ENCODE results near the gene DUSP28. TPM values are rescaled to one million over a fixed set of nuclear protein-coding genes. Genes with fewer than 3 reads are reported as not detected.

DUSP28 gene
- total RNA-seq, 1 experiment from 2014 or later = 10.7 TPM

GRCh38 chr2:240569523-240569997, 9.4 kb downstream of the DUSP28 start:
- TF ChIP-seq POLR2AphosphoS5 (IDR thresholded peaks at IDR 0.05; ENCODE audit: low read depth, low read length) = no peak
- TF ChIP-seq CTCF (IDR thresholded peaks at IDR 0.05) = no peak
- TF ChIP-seq TCF7L2 (IDR thresholded peaks at IDR 0.05; ENCODE audit: low read depth, low read length) = no peak
- no peak for TF ChIP-seq SIN3A (IDR thresholded peaks at IDR 0.05; ENCODE audit: borderline replicate concordance, insufficient read depth, low read depth, low read length)
- no peak for TF ChIP-seq REST (IDR thresholded peaks at IDR 0.05; ENCODE audit: insufficient read depth in 1 of 2, low read depth in 2 of 2, low read length in 1 of 2)
- H3K27me3 ChIP-seq (ENCODE audit: control insufficient read depth, insufficient read depth, low read length) = no peaks in the 10 kb centered on the region
- H3K27ac ChIP-seq (ENCODE audit: low read length) = peak overlapping the region; percentile 75
- H3K4me3 ChIP-seq (ENCODE audit: low read depth in 2 of 2, low read length in 2 of 2) = peak overlapping the region; percentile 66 to 68
- BruUV-seq (replicated peaks) = no TSS peak
- no peaks in the 10 kb centered on the region for H3K36me3 ChIP-seq (ENCODE audit: control insufficient read depth, insufficient read depth, low read length)
- POLR2A ChIA-PET = no interaction called here
- in situ Hi-C loops (cut with HindIII; ENCODE audit: low pct_unique_long_range_greater_than_20kb, low sequenced_read_pairs) = no loop called here
- peaks cover 34% of the 10 kb centered on the region for H3K4me1 ChIP-seq (ENCODE audit: control insufficient read depth, insufficient read depth, low read length)
- no peak for DNase-seq (ENCODE audit: low read depth, low spot score)
- ATAC-seq = no peak
- H3K9me3 ChIP-seq (ENCODE audit: control insufficient read depth, insufficient read depth, low read depth, low read length) = no peaks in the 10 kb centered on the region
- CTCF ChIA-PET = no interaction called here
- intact Hi-C loops (cut with micrococcal nuclease; ENCODE audit: unreplicated experiment) = no loop called here

GRCh38 chr2:240569998-240570530, 9.9 kb downstream of the DUSP28 start:
- H3K9me3 ChIP-seq (ENCODE audit: control insufficient read depth, insufficient read depth, low read depth, low read length) = no peaks in the 10 kb centered on the region
- no peaks in the 10 kb centered on the region for H3K27me3 ChIP-seq (ENCODE audit: control insufficient read depth, insufficient read depth, low read length)
- POLR2A ChIA-PET = no interaction called here
- peak overlapping the region; percentile 75; the same call in 1 of the 2 replicates for H3K27ac ChIP-seq (ENCODE audit: low read length)
- peaks cover 31% of the 10 kb centered on the region for H3K4me1 ChIP-seq (ENCODE audit: control insufficient read depth, insufficient read depth, low read length)
- H3K4me3 ChIP-seq (ENCODE audit: low read depth in 2 of 2, low read length in 2 of 2) = peak overlapping the region in 1 of 2 experiments; percentile 68; a peak in 2 of 4 replicates
- no TSS peak for BruUV-seq (replicated peaks)
- intact Hi-C loops (cut with micrococcal nuclease; ENCODE audit: unreplicated experiment) = no loop called here
- ATAC-seq (no peak), DNase-seq (ENCODE audit: low read depth, low spot score) (no peak)
- no peaks in the 10 kb centered on the region for H3K36me3 ChIP-seq (ENCODE audit: control insufficient read depth, insufficient read depth, low read length)
- TF ChIP-seq TCF7L2 (IDR thresholded peaks at IDR 0.05; ENCODE audit: low read depth, low read length) (no peak), POLR2AphosphoS5 (IDR thresholded peaks at IDR 0.05; ENCODE audit: low read depth, low read length) (no peak; the same call in 1 of the 2 replicates), CTCF (IDR thresholded peaks at IDR 0.05) (no peak)
- in situ Hi-C loops (cut with HindIII; ENCODE audit: low pct_unique_long_range_greater_than_20kb, low sequenced_read_pairs) = no loop called here
- CTCF ChIA-PET = no interaction called here

All from Panc1 (cell line).